Measurements from ENCODE around the gene CACNA2D3. TPM values are rescaled to one million over a fixed set of nuclear protein-coding genes. Genes with fewer than 3 reads are reported as not detected.
A peak's percentile ranks its signal among the peaks of the same experiment; 100 is the strongest.

Gene CACNA2D3
- total RNA-seq, 1 donor from 2014 or later: not detected

GRCh38 chr3:54966979-54967378 lies 844.6 kb downstream of the CACNA2D3 start:
- H3K27ac Mint-ChIP-seq: no peak overlapping the region
- no peaks in the 10 kb centered on the region for H3F3A ChIP-seq (ENCODE audit: low read depth)
- no peaks in the 10 kb centered on the region for H3K79me2 ChIP-seq (ENCODE audit: low read depth)
- no peaks in the 10 kb centered on the region for H4K20me1 ChIP-seq (ENCODE audit: low read depth)
- H3K4me3 ChIP-seq: no peak overlapping the region
- no peaks in the 10 kb centered on the region for H3K9me3 ChIP-seq (ENCODE audit: low read depth)
- no peak overlapping the region for H2AFZ ChIP-seq (replicated peaks)
- H3K27me3 Mint-ChIP-seq (ENCODE audit: insufficient read depth, low read depth): peaks cover 9% of the 10 kb centered on the region
- H3K4me1 ChIP-seq: peaks cover 9% of the 10 kb centered on the region
- no peaks in the 10 kb centered on the region for H3K36me3 ChIP-seq
- no peaks in the 10 kb centered on the region for H3K27me3 ChIP-seq
- H3K4me3 Mint-ChIP-seq: no peak overlapping the region
- H3K4me1 Mint-ChIP-seq: peaks cover 56% of the 10 kb centered on the region
- H3K27ac ChIP-seq: no peak overlapping the region
- no peak for TF ChIP-seq EZH2 (IDR thresholded peaks at IDR 0.05)
- no peak for TF ChIP-seq CTCF (IDR thresholded peaks at IDR 0.05)
- TF ChIP-seq EZH2phosphoT487 (IDR thresholded peaks at IDR 0.05): no peak
- no peak overlapping the region for H3K9ac ChIP-seq
- H3K4me2 ChIP-seq: no peak overlapping the region
- H3K9me3 Mint-ChIP-seq: no peaks in the 10 kb centered on the region
- DNase-seq (ENCODE audit: low spot score): no peak
- H3K36me3 Mint-ChIP-seq: no peaks in the 10 kb centered on the region

GRCh38 chr3:54967731-54968161 lies 845.4 kb downstream of the CACNA2D3 start:
- Mint-ChIP-seq H3K27ac (no peak overlapping the region), H3K9me3 (no peaks in the 10 kb centered on the region), H3K4me1 (peaks cover 60% of the 10 kb centered on the region), H3K27me3 (ENCODE audit: insufficient read depth, low read depth) (peaks cover 11% of the 10 kb centered on the region), H3K4me3 (no peak overlapping the region), H3K36me3 (no peaks in the 10 kb centered on the region)
- Histone ChIP-seq H3K4me1 (peaks cover 9% of the 10 kb centered on the region), H3K27me3 (no peaks in the 10 kb centered on the region), H4K20me1 (ENCODE audit: low read depth) (no peaks in the 10 kb centered on the region), H3K4me3 (no peak overlapping the region), H3K36me3 (no peaks in the 10 kb centered on the region), H3K9ac (no peak overlapping the region), H3K4me2 (no peak overlapping the region), H3F3A (ENCODE audit: low read depth) (no peaks in the 10 kb centered on the region), H3K27ac (no peak overlapping the region), H2AFZ (replicated peaks) (no peak overlapping the region), H3K79me2 (ENCODE audit: low read depth) (no peaks in the 10 kb centered on the region), H3K9me3 (ENCODE audit: low read depth) (no peaks in the 10 kb centered on the region)
- DNase-seq (ENCODE audit: low spot score): no peak
- TF ChIP-seq EZH2phosphoT487 (IDR thresholded peaks at IDR 0.05): no peak

GRCh38 chr3:54968546-54969172 lies 846.3 kb downstream of the CACNA2D3 start:
- peak overlapping the region; percentile 7 for H3K4me2 ChIP-seq
- peaks cover 12% of the 10 kb centered on the region for H3K27me3 Mint-ChIP-seq (ENCODE audit: insufficient read depth, low read depth)
- H3K27ac Mint-ChIP-seq: peak overlapping the region; percentile 85
- no peaks in the 10 kb centered on the region for H3K27me3 ChIP-seq
- no peaks in the 10 kb centered on the region for H3K36me3 Mint-ChIP-seq
- H3K79me2 ChIP-seq (ENCODE audit: low read depth): no peaks in the 10 kb centered on the region
- H4K20me1 ChIP-seq (ENCODE audit: low read depth): no peaks in the 10 kb centered on the region
- no peak overlapping the region for H2AFZ ChIP-seq (replicated peaks)
- H3K9me3 Mint-ChIP-seq: no peaks in the 10 kb centered on the region
- H3K4me1 ChIP-seq: peaks cover 13% of the 10 kb centered on the region
- no peaks in the 10 kb centered on the region for H3K36me3 ChIP-seq
- no peak overlapping the region for H3K4me3 ChIP-seq
- no peak overlapping the region for H3K9ac ChIP-seq
- H3K4me3 Mint-ChIP-seq: no peak overlapping the region
- no peaks in the 10 kb centered on the region for H3K9me3 ChIP-seq (ENCODE audit: low read depth)
- DNase-seq (ENCODE audit: low spot score): peak; percentile 53
- no peak overlapping the region for H3K27ac ChIP-seq
- no peaks in the 10 kb centered on the region for H3F3A ChIP-seq (ENCODE audit: low read depth)
- TF ChIP-seq EZH2 (IDR thresholded peaks at IDR 0.05): no peak
- TF ChIP-seq CTCF (IDR thresholded peaks at IDR 0.05): no peak
- peak; percentile 46 for TF ChIP-seq EZH2phosphoT487 (IDR thresholded peaks at IDR 0.05)
- H3K4me1 Mint-ChIP-seq: peaks cover 62% of the 10 kb centered on the region

GRCh38 chr3:54969652-54970051 lies 847.3 kb downstream of the CACNA2D3 start:
- Histone ChIP-seq H2AFZ (replicated peaks) (no peak overlapping the region), H3K79me2 (ENCODE audit: low read depth) (no peaks in the 10 kb centered on the region), H4K20me1 (ENCODE audit: low read depth) (no peaks in the 10 kb centered on the region), H3F3A (ENCODE audit: low read depth) (no peaks in the 10 kb centered on the region), H3K4me3 (no peak overlapping the region), H3K4me2 (no peak overlapping the region), H3K9me3 (ENCODE audit: low read depth) (no peaks in the 10 kb centered on the region), H3K36me3 (no peaks in the 10 kb centered on the region), H3K4me1 (peaks cover 17% of the 10 kb centered on the region), H3K27me3 (no peaks in the 10 kb centered on the region), H3K9ac (no peak overlapping the region), H3K27ac (no peak overlapping the region)
- Mint-ChIP-seq H3K27ac (peak overlapping the region; percentile 13), H3K9me3 (no peaks in the 10 kb centered on the region), H3K27me3 (ENCODE audit: insufficient read depth, low read depth) (peaks cover 7% of the 10 kb centered on the region), H3K4me1 (peaks cover 56% of the 10 kb centered on the region), H3K36me3 (no peaks in the 10 kb centered on the region), H3K4me3 (no peak overlapping the region)
- DNase-seq (ENCODE audit: low spot score): no peak
- TF ChIP-seq EZH2phosphoT487 (IDR thresholded peaks at IDR 0.05) (no peak), EZH2 (IDR thresholded peaks at IDR 0.05) (no peak), CTCF (IDR thresholded peaks at IDR 0.05) (no peak)
